IMR-90 (cell line): ENCODE results near the gene IL18RAP. TPM values are rescaled to one million over a fixed set of nuclear protein-coding genes. Genes with fewer than 3 reads are reported as not detected.

ENCODE experiments used
- ATAC-seq: fragments of 200-7000 bp; cut with Tn5 transposase; 2 replicates; pipeline ENCODE4 v1.9.1; 2020; ENCODE audit warnings: low read depth, mild to moderate bottlenecking, moderate library complexity
- BruUV-seq: library from RNA; stranded (reverse); fragments of 400-500 nt; replicated peaks from 2 replicates; lab custom pipeline; 2021; lab: Mats Ljungman, UMichigan
- CTCF ChIA-PET: fragments of 300-600 bp; formaldehyde crosslinking; extraction: SDS; loops from one replicate; lab custom pipeline; 2021; ENCODE audit warnings: antibody characterized with exemption; lab: Yijun Ruan, JAX
- POLR2A ChIA-PET: fragments of 300-600 bp; sonication (Branson Sonifier 250); formaldehyde crosslinking; loops from one replicate; lab custom pipeline; 2022; ENCODE audit warnings: antibody characterized with exemption; ENCODE audit not compliant: unreplicated experiment; lab: Charles Lee
- DNase-seq: peaks from one replicate; pipeline ENCODE4 v3.0.0; 2013
- H2AFZ ChIP-seq: replicated peaks from 2 replicates; pipeline ENCODE3; 2013; ENCODE audit warnings: low read length, mild to moderate bottlenecking; ENCODE audit not compliant: poor library complexity
- H2AK5ac ChIP-seq: 2 replicates; pipeline ENCODE4 v1.6.1; 2013; ENCODE audit warnings: low read depth, low read length, inconsistent platforms
- H2AK9ac ChIP-seq: replicated peaks from 2 replicates; pipeline ENCODE3; 2013; ENCODE audit warnings: mild to moderate bottlenecking, low read depth, low read length, moderate library complexity; ENCODE audit not compliant: poor library complexity
- H2BK120ac ChIP-seq: 2 replicates; pipeline ENCODE4 v1.6.1; 2013; ENCODE audit warnings: low read depth, low read length, inconsistent platforms
- H2BK15ac ChIP-seq: 3 replicates; pipeline ENCODE4 v1.6.1; 2013; ENCODE audit warnings: low read depth, low read length, inconsistent platforms
- H2BK20ac ChIP-seq: 2 replicates; pipeline ENCODE4 v1.6.1; 2013; ENCODE audit warnings: low read depth, mild to moderate bottlenecking, inconsistent platforms, low read length, moderate library complexity
- H2BK5ac ChIP-seq: 2 replicates; pipeline ENCODE4 v1.6.1; 2013; ENCODE audit warnings: mild to moderate bottlenecking, low read depth, low read length, inconsistent platforms; ENCODE audit not compliant: poor library complexity, severe bottlenecking
- H3K14ac ChIP-seq: replicated peaks from 2 replicates; pipeline ENCODE4 v1.6.1; 2013; ENCODE audit warnings: low read depth, low read length, inconsistent platforms
- H3K18ac ChIP-seq: 2 replicates; pipeline ENCODE4 v1.6.1; 2013; ENCODE audit warnings: low read depth, low read length, control low read depth
- H3K23ac ChIP-seq: 2 replicates; pipeline ENCODE4 v1.6.1; 2013; ENCODE audit warnings: low read depth, low read length, inconsistent platforms
- H3K27ac ChIP-seq: 2 replicates; pipeline ENCODE4 v1.5.1; 2013; ENCODE audit warnings: mild to moderate bottlenecking, control low read depth, low read length; ENCODE audit not compliant: insufficient read depth
- H3K27me3 ChIP-seq: 2 replicates; pipeline ENCODE4 v1.6.1; 2013; ENCODE audit warnings: low read length; ENCODE audit not compliant: control insufficient read depth, insufficient read depth
- H3K36me3 ChIP-seq: 2 replicates; pipeline ENCODE4 v1.6.1; 2013; ENCODE audit warnings: low read length, mixed read lengths; ENCODE audit not compliant: control insufficient read depth, insufficient read depth
- H3K4ac ChIP-seq: 2 replicates; pipeline ENCODE4 v1.6.1; 2013; ENCODE audit warnings: low read depth, low read length, inconsistent platforms
- H3K4me1 ChIP-seq: 2 replicates; pipeline ENCODE4 v1.6.1; 2013; ENCODE audit warnings: low read length, mixed read lengths; ENCODE audit not compliant: control insufficient read depth, insufficient read depth
- H3K4me2 ChIP-seq: 2 replicates; pipeline ENCODE4 v1.6.1; 2013; ENCODE audit warnings: low read depth, mild to moderate bottlenecking, control low read depth, low read length, moderate library complexity
- H3K4me3 ChIP-seq: 2 replicates; pipeline ENCODE4 v1.5.1; 2013; ENCODE audit warnings: low read depth, mild to moderate bottlenecking, control low read depth, low read length, moderate library complexity; ENCODE audit not compliant: insufficient read depth
- H3K56ac ChIP-seq: 2 replicates; pipeline ENCODE4 v1.6.1; 2013; ENCODE audit warnings: low read length, inconsistent platforms; ENCODE audit not compliant: insufficient read depth; ENCODE audit errors: extremely low read depth
- H3K79me1 ChIP-seq, 2 experiments: 2 replicates each; pipeline ENCODE4 v1.6.1; 2013; ENCODE audit warnings: low read length in 2 of 2, inconsistent platforms in 1 of 2, low read depth in 1 of 2
- H3K9ac ChIP-seq: 2 replicates; pipeline ENCODE4 v1.6.1; 2013; ENCODE audit warnings: low read depth, low read length, control low read depth
- H3K9me1 ChIP-seq: 2 replicates; pipeline ENCODE4 v1.6.1; 2013; ENCODE audit warnings: low read length, inconsistent platforms; ENCODE audit not compliant: insufficient read depth
- H3K9me3 ChIP-seq: 2 replicates; pipeline ENCODE4 v1.6.1; 2013; ENCODE audit warnings: low read length; ENCODE audit not compliant: control insufficient read depth, insufficient read depth
- H4K20me1 ChIP-seq: 2 replicates; pipeline ENCODE4 v1.6.1; 2013; ENCODE audit warnings: low read length, inconsistent platforms; ENCODE audit not compliant: insufficient read depth
- H4K5ac ChIP-seq: 2 replicates; pipeline ENCODE4 v1.6.1; 2013; ENCODE audit warnings: mild to moderate bottlenecking, low read depth, low read length, control low read depth
- H4K8ac ChIP-seq, 2 experiments: 2 replicates each; pipeline ENCODE4 v1.6.1; 2013; ENCODE audit warnings: low read depth in 2 of 2, low read length in 2 of 2, control low read depth in 1 of 2, inconsistent platforms in 1 of 2
- H4K91ac ChIP-seq: 2 replicates; pipeline ENCODE4 v1.6.1; 2013; ENCODE audit warnings: low read depth, low read length, inconsistent platforms; ENCODE audit not compliant: insufficient read depth
- CEBPB ChIP-seq: IDR thresholded peaks from 2 replicates; pipeline ENCODE4 v1.6.1; 2012; ENCODE audit warnings: low read depth, low read length, improper control_type of control experiment
- MAFK ChIP-seq: IDR thresholded peaks from 2 replicates; pipeline ENCODE4 v1.6.1; 2012; ENCODE audit warnings: low read depth, low read length, improper control_type of control experiment
- MAZ ChIP-seq: IDR thresholded peaks from 2 replicates; pipeline ENCODE4 v1.6.1; 2012; ENCODE audit warnings: low read depth, mild to moderate bottlenecking, low read length, improper control_type of control experiment, moderate library complexity, borderline replicate concordance
- POLR2A ChIP-seq: IDR thresholded peaks from 2 replicates; pipeline ENCODE4 v1.6.1; 2012; ENCODE audit warnings: mild to moderate bottlenecking, low read depth, low read length
- RCOR1 ChIP-seq: IDR thresholded peaks from 2 replicates; pipeline ENCODE4 v1.6.1; 2012; ENCODE audit warnings: mild to moderate bottlenecking, low read length, improper control_type of control experiment; ENCODE audit not compliant: insufficient replicate concordance
- RFX5 ChIP-seq: IDR thresholded peaks from 2 replicates; pipeline ENCODE4 v1.8.0; 2012; ENCODE audit warnings: low read depth, mild to moderate bottlenecking, low read length, moderate library complexity
- WGBS, 2 experiments: methylation state at CpG; one replicate each; pipeline versions ENCODE4 v1.1.5 to v1.1.7; 2013; ENCODE audit warnings: missing lambda C conversion rate in 2 of 2; ENCODE audit not compliant: insufficient read length in 1 of 2; ENCODE audit errors: extremely low coverage in 2 of 2; 5-methylcytosine and 5-hydroxymethylcytosine counted together
- dilution Hi-C: fragments of 300-500 bp; cut with HindIII; formaldehyde crosslinking; loops from one replicate; pipeline ENCODE4 v1.14.3; 2018; ENCODE audit warnings: low sequenced_read_pairs; ENCODE audit not compliant: unreplicated experiment
- in situ Hi-C: fragments of 300-500 bp; cut with MboI; formaldehyde crosslinking; loops from 3 replicates; pipeline ENCODE4 v1.14.3; 2019; ENCODE audit warnings: low sequenced_read_pairs, inconsistent platforms, mixed read lengths
- intact Hi-C: fragments of 100-400 bp; cut with micrococcal nuclease; formaldehyde crosslinking; loops from 2 replicates; pipeline ENCODE4 v1.10.0; 2022
- polyA plus RNA-seq, 3 experiments: library from polyadenylated mRNA; depleted of rRNA; stranded (reverse); fragments of >200 nt; gene quantifications; 2 replicates each; pipeline ENCODE4 v1.2.3, GENCODE V29; 2012; ENCODE audit warnings: low replicate concordance in 1 of 3
- total RNA-seq: library from RNA; depleted of rRNA; stranded (reverse); fragments of >200 nt; gene quantifications from 2 replicates; pipeline ENCODE4 v1.2.3, GENCODE V29; 2012

Gene IL18RAP
- total and polyA plus RNA-seq, 2 of the 4 experiments (the other 2 are of a cell fraction): not detected

- no peak for TF ChIP-seq RCOR1
Observed at GRCh38 chr2:102421890-102422759, 835 bp upstream of the IL18RAP start (continued).

- TF ChIP-seq MAFK (no peak), RCOR1 (no peak), POLR2A (no peak), RFX5 (no peak), MAZ (no peak), CEBPB (no peak)
- H4K8ac ChIP-seq: no peak overlapping the region
- H2BK5ac ChIP-seq: no peak overlapping the region
- no peaks in the 10 kb centered on the region for H4K20me1 ChIP-seq
- BruUV-seq: no TSS peak
- no peak overlapping the region for H3K14ac ChIP-seq
- H3K56ac ChIP-seq: no peak overlapping the region
- no peak overlapping the region for H3K9ac ChIP-seq
- H3K27ac ChIP-seq: no peak overlapping the region
- H2BK120ac ChIP-seq: no peak overlapping the region
- H3K36me3 ChIP-seq: no peaks in the 10 kb centered on the region
- no peak overlapping the region for H2AK9ac ChIP-seq
- H4K5ac ChIP-seq: no peak overlapping the region
- no peaks in the 10 kb centered on the region for H3K79me1 ChIP-seq
- H2AFZ ChIP-seq: no peak overlapping the region
- dilution Hi-C loops: no loop called here
- DNase-seq (no peak), ATAC-seq (no peak)
- H3K23ac ChIP-seq: no peak overlapping the region
- H3K9me3 ChIP-seq: no peaks in the 10 kb centered on the region
- H3K4me1 ChIP-seq: no peaks in the 10 kb centered on the region
- in situ Hi-C loops: no loop called here
- no peak overlapping the region for H3K18ac ChIP-seq
- WGBS, 2 experiments: no CpG with 5 or more reads among the region's 2 CpGs
- ChIA-PET POLR2A (no interaction called here), CTCF (no interaction called here)
- H3K4me2 ChIP-seq: no peak overlapping the region
- H2BK15ac ChIP-seq: no peak overlapping the region
- no peak overlapping the region for H3K4ac ChIP-seq
- H3K27me3 ChIP-seq: peaks cover 24% of the 10 kb centered on the region
- no peaks in the 10 kb centered on the region for H3K9me1 ChIP-seq
- H4K91ac ChIP-seq: no peak overlapping the region
- H2BK20ac ChIP-seq: no peak overlapping the region
- H2AK5ac ChIP-seq: no peak overlapping the region
- intact Hi-C loops: no loop called here
- no peak overlapping the region for H3K4me3 ChIP-seq
Observed at GRCh38 chr2:102423368-102423767, 408 bp downstream of the IL18RAP start.
